GM12874 (cell line): ENCODE measurements around the gene TAF1B.

Source experiments
- TF ChIP-seq, protein P1 (sequence below): IDR thresholded peaks from 2 replicates; pipeline ENCODE4 v1.5.1; 2011; ENCODE audit warnings: low read depth, mild to moderate bottlenecking, control low read depth, low read length, moderate library complexity; ENCODE audit not compliant: insufficient read depth

The TAF1B gene

DNA sequence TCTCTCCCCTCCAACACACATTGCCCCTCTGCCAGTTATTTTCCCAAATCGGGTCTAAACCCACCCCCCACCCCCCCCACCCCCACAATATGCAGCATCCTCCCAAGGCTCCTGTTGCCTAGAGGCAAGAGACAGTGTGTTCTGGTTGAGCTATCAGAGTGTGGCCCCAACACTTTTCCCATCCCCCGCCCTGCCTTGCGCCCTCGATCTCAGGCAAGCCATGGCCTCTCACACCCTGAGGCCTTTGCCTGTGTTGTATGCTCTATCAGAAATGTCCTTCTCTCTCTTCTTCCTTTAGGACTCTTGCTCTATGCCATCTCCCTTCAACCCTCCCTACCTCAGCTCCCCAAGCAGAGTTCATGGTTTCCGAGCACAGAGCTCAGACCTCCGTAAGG is 98.7 kb downstream of the TAF1B start:
- TF ChIP-seq, protein P1, sequence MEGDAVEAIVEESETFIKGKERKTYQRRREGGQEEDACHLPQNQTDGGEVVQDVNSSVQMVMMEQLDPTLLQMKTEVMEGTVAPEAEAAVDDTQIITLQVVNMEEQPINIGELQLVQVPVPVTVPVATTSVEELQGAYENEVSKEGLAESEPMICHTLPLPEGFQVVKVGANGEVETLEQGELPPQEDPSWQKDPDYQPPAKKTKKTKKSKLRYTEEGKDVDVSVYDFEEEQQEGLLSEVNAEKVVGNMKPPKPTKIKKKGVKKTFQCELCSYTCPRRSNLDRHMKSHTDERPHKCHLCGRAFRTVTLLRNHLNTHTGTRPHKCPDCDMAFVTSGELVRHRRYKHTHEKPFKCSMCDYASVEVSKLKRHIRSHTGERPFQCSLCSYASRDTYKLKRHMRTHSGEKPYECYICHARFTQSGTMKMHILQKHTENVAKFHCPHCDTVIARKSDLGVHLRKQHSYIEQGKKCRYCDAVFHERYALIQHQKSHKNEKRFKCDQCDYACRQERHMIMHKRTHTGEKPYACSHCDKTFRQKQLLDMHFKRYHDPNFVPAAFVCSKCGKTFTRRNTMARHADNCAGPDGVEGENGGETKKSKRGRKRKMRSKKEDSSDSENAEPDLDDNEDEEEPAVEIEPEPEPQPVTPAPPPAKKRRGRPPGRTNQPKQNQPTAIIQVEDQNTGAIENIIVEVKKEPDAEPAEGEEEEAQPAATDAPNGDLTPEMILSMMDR, result no peak

DNA sequence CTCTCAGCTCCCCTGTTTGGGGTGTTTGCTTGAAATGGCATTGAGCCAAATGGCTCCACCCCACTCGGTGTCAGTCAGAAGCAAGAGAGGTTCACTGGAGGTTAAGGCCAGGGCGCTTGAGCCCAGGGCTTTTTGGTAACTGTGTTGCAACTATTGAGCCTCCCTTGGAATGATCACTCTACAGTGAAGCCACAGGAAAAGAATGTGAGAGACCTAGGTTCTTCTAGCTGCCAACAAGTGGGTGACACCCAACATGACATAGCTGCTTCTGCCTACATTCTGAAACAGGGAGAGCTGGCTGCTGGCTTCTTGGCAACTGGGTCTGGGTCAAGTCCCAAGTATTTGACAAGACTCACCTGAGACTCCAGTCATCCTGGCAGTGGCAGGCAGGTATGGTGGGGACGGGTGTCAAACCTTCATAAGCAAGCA is 101.1 kb downstream of the TAF1B start:
- TF ChIP-seq, protein P1, result no peak

DNA sequence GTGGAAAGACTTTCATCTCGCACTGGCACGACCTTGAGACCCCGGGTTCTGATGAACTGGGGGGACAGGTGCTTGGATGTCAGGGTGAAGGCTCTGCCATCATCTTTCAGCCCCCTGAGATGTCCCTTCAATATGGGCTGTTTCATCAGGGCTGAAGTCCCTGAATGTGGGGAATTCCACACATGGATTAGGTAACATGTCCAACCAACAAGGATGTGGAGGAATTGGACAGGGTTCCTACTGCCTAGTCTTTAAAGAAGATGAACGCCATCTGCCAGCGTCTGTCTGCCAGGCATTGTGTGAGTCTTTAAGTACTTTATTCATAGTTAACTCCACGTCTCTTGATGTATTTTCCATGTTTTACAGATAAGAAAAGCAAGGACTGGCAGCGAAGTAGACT is 102.3 kb downstream of the TAF1B start:
- TF ChIP-seq, protein P1, result no peak

DNA sequence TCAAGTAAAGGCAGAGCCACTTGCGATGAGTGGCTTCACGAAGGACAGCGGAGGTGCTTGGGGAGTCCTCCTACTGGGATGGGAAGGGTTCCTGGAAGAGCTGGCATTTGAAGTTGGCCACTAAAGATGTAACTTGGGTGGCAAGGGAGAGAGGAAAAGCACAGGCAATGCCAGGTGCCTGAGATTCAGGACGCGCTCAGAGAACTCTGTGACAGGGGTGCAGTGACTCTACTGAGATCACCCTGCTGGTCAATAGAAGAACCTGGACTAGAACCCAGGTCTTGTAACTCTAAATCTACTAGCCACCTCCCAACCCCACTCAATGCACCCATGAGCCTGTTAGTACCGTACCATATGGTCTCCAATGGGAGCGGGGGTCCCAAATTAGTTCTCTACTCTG is 102.8 kb downstream of the TAF1B start:
- TF ChIP-seq, protein P1, result no peak

DNA sequence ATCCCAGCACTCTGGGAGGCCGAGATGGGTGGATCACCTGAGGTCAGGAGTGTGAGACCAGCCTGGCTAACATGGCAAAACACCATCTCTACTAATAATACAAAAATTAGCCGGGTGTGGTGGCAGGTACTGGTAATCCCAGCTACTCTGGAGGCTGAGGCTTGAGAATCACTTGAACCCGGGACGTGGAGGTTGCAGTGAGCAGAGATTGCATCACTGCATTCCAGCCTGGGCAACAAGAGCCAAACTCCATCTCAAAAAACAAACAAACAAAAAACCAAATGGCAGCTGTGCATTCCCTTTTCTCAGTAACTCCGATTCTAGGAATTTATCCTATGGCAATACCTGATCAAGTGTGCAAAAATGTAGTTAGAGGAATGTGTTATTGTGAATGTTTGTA is 103.5 kb downstream of the TAF1B start:
- TF ChIP-seq, protein P1, result no peak

DNA sequence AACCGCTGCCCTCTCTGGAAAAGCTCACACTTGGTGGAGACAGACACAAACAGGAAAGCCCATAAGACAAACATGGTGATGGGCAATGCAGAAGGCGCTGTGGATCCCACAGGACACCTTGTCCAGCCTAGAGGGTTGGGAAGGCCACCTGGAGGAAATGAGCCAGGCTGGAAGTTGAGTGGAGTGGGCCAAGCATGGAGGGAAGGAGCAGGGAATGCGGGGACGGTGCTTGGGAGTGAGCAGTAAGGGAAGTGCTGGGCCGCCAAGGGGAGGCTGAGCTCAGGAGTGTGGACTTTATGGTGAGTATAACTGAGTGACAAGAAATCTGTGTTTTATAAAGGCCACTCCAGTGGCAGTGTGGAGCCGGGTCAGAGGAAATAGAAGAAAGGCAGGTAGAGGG is 105.4 kb downstream of the TAF1B start:
- TF ChIP-seq, protein P1, result no peak

DNA sequence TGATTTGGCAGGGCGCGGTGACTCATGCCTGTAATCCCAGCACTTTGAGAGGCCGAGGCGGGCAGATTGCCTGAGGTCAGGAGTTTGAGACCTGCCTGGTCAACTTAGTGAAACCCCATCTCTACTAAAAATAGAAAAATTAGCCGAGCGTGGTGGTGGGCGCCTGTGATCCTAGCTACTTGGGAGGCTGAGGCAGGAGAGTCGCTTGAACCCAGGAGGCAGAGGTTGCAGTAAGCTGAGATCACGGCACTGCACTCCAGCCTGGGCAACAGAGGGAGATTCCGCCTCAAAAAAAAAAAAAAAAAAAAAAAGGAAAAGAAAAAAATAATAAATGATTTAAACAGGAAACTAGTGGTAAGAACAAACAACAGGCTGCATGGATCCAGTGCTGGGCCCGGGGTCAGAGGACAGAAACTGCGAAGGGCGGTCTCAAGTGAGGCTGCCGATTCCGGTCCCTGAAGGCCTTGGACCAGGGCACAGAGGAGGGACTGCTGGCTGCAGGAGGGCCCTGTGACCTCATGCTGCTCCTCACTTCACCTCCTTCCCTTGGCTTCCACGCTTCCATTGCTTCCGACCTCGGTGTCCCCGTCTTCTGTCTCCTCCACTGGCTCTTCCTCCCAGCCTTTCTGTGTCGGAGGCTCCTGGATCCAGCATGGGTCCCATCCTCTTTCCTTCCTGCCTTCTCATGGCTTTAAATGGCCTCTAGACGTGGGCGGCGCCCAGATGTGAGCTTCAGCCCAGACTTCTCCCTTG is 106.1 kb downstream of the TAF1B start:
- TF ChIP-seq, protein P1, result no peak
